ENCODE results near the gene ELP4. TPM values are rescaled to one million over a fixed set of nuclear protein-coding genes. Genes with fewer than 3 reads are reported as not detected.

Gene ELP4
- total RNA-seq, 1 experiment from 2014 or later = 15.2 TPM

GRCh38 chr11:31824332-31824878 lies 314.8 kb downstream of the ELP4 start:
- no peak overlapping the region for H2BK120ac ChIP-seq (ENCODE audit: low read depth, low read length, poor library complexity, severe bottlenecking)
- Mint-ChIP-seq H3K27ac (0 out of 7 replicates have a peak overlapping the region, but pooled peaks of 1 of the 3 experiments have one; percentile 27), H3K36me3 (ENCODE audit: insufficient read depth in 1 of 3, low read depth in 3 of 3) (no peaks in the 10 kb centered on the region; a peak in 1 of 7 replicates), H3K4me3 (peak overlapping the region; percentile 16 to 67; a peak in 4 of 5 replicates), H3K4me1 (peaks cover 54 to 74% of the 10 kb centered on the region in 2 experiments), H3K9me3 (peaks cover 0 to 5% of the 10 kb centered on the region in 2 experiments; a peak in 1 of 5 replicates), H3K27me3 (ENCODE audit: low read depth) (peaks cover 99% of the 10 kb centered on the region)
- H3K4me2 ChIP-seq (ENCODE audit: insufficient read depth, insufficient read length, low read length) = peak overlapping the region; percentile 68
- H3K18ac ChIP-seq (ENCODE audit: insufficient read length, low read depth, low read length) = no peak overlapping the region
- H4K91ac ChIP-seq (ENCODE audit: insufficient read length, low read depth, low read length) = no peak overlapping the region
- no peak overlapping the region for H3K14ac ChIP-seq (ENCODE audit: insufficient read depth, low read length)
- no peak overlapping the region for H4K8ac ChIP-seq (replicated peaks; ENCODE audit: insufficient read length, low read depth, low read length)
- no peak overlapping the region for H2AK5ac ChIP-seq (ENCODE audit: insufficient read length, low read length)
- H3K9me3 ChIP-seq (ENCODE audit: control insufficient read depth, low read depth, low read length) = no peaks in the 10 kb centered on the region
- no peak overlapping the region for H2BK5ac ChIP-seq (ENCODE audit: insufficient read length, low read length)
- H2BK15ac ChIP-seq (ENCODE audit: low read depth, low read length) = no peak overlapping the region
- no peak for DNase-seq
- no peak overlapping the region for H3K56ac ChIP-seq (ENCODE audit: insufficient read length, low read depth, low read length)
- no peak overlapping the region for H3K4ac ChIP-seq (ENCODE audit: low read depth, low read length)
- peaks cover 3% of the 10 kb centered on the region for H4K20me1 ChIP-seq (ENCODE audit: control insufficient read depth, insufficient read depth, insufficient read length)
- no peak overlapping the region for H2BK12ac ChIP-seq (ENCODE audit: insufficient read length, low read depth, low read length)
- H3K23ac ChIP-seq (ENCODE audit: insufficient read length, low read depth, low read length) = no peak overlapping the region
- H2AFZ ChIP-seq (ENCODE audit: low read length) = no peak overlapping the region
- H3K23me2 ChIP-seq (ENCODE audit: insufficient read length, low read depth, low read length, poor library complexity, severe bottlenecking) = peaks cover 22% of the 10 kb centered on the region
- H3K9ac ChIP-seq (ENCODE audit: extremely low read depth, insufficient read length, low read length) = no peak overlapping the region
- no peaks in the 10 kb centered on the region for H3K79me1 ChIP-seq (ENCODE audit: insufficient read depth, low read depth, low read length, poor library complexity, severe bottlenecking)
- peaks cover 71% of the 10 kb centered on the region for H3K27me3 ChIP-seq (ENCODE audit: insufficient read depth, low read length)
- no peak overlapping the region for H2BK20ac ChIP-seq (ENCODE audit: low read depth, low read length, poor library complexity, severe bottlenecking)
- TF ChIP-seq CTCF (conservative IDR thresholded peaks at IDR 0.05) = no peak
- no CpG with 5 or more reads among the region's 18 CpGs for WGBS (ENCODE audit: extremely low coverage, insufficient read length, low lambda C conversion rate)
- no peak overlapping the region for H3T11ph ChIP-seq (ENCODE audit: low read length)
- H4K5ac ChIP-seq (ENCODE audit: insufficient read length, low read depth, low read length) = no peak overlapping the region
- no peak overlapping the region for H3K27ac ChIP-seq (ENCODE audit: insufficient read length, low read depth, low read length)
- no peaks in the 10 kb centered on the region; the same call in 1 of the 2 replicates for H3K4me1 ChIP-seq (ENCODE audit: insufficient read depth, low read length)
- H3K79me2 ChIP-seq (ENCODE audit: insufficient read depth, low read length) = no peaks in the 10 kb centered on the region

Measured in H9 (cell line).